ENCODE measurements around the gene KIF20A.

The KIF20A gene

DNA sequence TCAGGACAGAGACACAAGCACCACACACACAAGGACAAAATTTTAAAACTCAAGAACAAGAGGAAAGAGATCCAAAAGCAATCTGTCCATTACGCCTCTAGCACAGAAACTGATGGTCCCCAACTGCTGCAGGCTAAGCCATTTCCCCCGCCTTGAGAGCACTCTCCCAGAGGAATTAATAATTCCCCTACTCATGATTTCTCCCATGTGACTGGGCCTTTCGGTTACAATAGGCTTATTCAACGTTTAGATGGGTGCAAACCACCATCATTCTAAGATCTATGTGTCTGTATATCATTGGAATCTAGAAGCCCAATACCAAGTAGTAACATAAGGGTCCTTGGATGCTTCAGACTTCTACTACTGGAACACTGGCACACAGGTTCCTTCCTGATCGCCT, 19.2 kb upstream of the KIF20A start:
- Histone ChIP-seq H3K36me3 (ENCODE audit: control insufficient read depth, low read length) (peaks cover 78% of the 10 kb centered on the region), H3K9me3 (ENCODE audit: control insufficient read depth, insufficient read depth, low read length) (no peaks in the 10 kb centered on the region), H3K27me3 (ENCODE audit: control insufficient read depth, low read length) (no peaks in the 10 kb centered on the region), H3K9me2 (replicated peaks; ENCODE audit: control insufficient read depth, low read length) (no peaks in the 10 kb centered on the region), H3K4me2 (ENCODE audit: low read length) (no peak overlapping the region), H3K4me3 (ENCODE audit: low read length) (no peak overlapping the region), H3K79me2 (ENCODE audit: control insufficient read depth, low read length) (no peaks in the 10 kb centered on the region), H3F3A (ENCODE audit: control insufficient read depth, insufficient read depth) (no peaks in the 10 kb centered on the region), H3K27ac (ENCODE audit: low read depth, low read length) (no peak overlapping the region), H3K4me1 (ENCODE audit: control insufficient read depth, low read length) (no peaks in the 10 kb centered on the region), H4K20me1 (ENCODE audit: control insufficient read depth, insufficient read depth, low read depth, low read length) (no peaks in the 10 kb centered on the region)
- no peak for TF ChIP-seq EZH2phosphoT487 (IDR thresholded peaks at IDR 0.05; ENCODE audit: borderline replicate concordance, low read length)
- TF ChIP-seq CTCF (IDR thresholded peaks at IDR 0.05; ENCODE audit: low read depth, low read length, poor library complexity, severe bottlenecking), result no peak

GRCh38 chr5:138160706-138161105, 18.2 kb upstream of the KIF20A start:
- H3K36me3 ChIP-seq (ENCODE audit: control insufficient read depth, low read length), result peaks cover 89% of the 10 kb centered on the region
- H3K4me1 ChIP-seq (ENCODE audit: control insufficient read depth, low read length), result no peaks in the 10 kb centered on the region
- H3K9me3 ChIP-seq (ENCODE audit: control insufficient read depth, insufficient read depth, low read length), result no peaks in the 10 kb centered on the region
- no peaks in the 10 kb centered on the region for H3K27me3 ChIP-seq (ENCODE audit: control insufficient read depth, low read length)
- H3K27ac ChIP-seq (ENCODE audit: low read depth, low read length), result no peak overlapping the region
- no peaks in the 10 kb centered on the region for H3F3A ChIP-seq (ENCODE audit: control insufficient read depth, insufficient read depth)
- no peak overlapping the region for H3K4me3 ChIP-seq (ENCODE audit: low read length)
- TF ChIP-seq CTCF (IDR thresholded peaks at IDR 0.05; ENCODE audit: low read depth, low read length, poor library complexity, severe bottlenecking) (no peak), EZH2phosphoT487 (IDR thresholded peaks at IDR 0.05; ENCODE audit: borderline replicate concordance, low read length) (no peak)
- H3K4me2 ChIP-seq (ENCODE audit: low read length), result no peak overlapping the region
- H3K9me2 ChIP-seq (replicated peaks; ENCODE audit: control insufficient read depth, low read length), result no peaks in the 10 kb centered on the region
- no peaks in the 10 kb centered on the region for H3K79me2 ChIP-seq (ENCODE audit: control insufficient read depth, low read length)
- H4K20me1 ChIP-seq (ENCODE audit: control insufficient read depth, insufficient read depth, low read depth, low read length), result no peaks in the 10 kb centered on the region

GRCh38 chr5:138163721-138164120, 15.2 kb upstream of the KIF20A start:
- Histone ChIP-seq H4K20me1 (ENCODE audit: control insufficient read depth, insufficient read depth, low read depth, low read length) (no peaks in the 10 kb centered on the region), H3K4me2 (ENCODE audit: low read length) (no peak overlapping the region), H3K4me3 (ENCODE audit: low read length) (no peak overlapping the region), H3K36me3 (ENCODE audit: control insufficient read depth, low read length) (peaks cover 94% of the 10 kb centered on the region), H3K9me3 (ENCODE audit: control insufficient read depth, insufficient read depth, low read length) (no peaks in the 10 kb centered on the region), H3K27ac (ENCODE audit: low read depth, low read length) (no peak overlapping the region), H3K9me2 (replicated peaks; ENCODE audit: control insufficient read depth, low read length) (no peaks in the 10 kb centered on the region), H3K27me3 (ENCODE audit: control insufficient read depth, low read length) (no peaks in the 10 kb centered on the region), H3K4me1 (ENCODE audit: control insufficient read depth, low read length) (no peaks in the 10 kb centered on the region), H3K79me2 (ENCODE audit: control insufficient read depth, low read length) (no peaks in the 10 kb centered on the region), H3F3A (ENCODE audit: control insufficient read depth, insufficient read depth) (no peaks in the 10 kb centered on the region; the same call in 1 of the 2 replicates)
- TF ChIP-seq CTCF (IDR thresholded peaks at IDR 0.05; ENCODE audit: low read depth, low read length, poor library complexity, severe bottlenecking) (no peak), EZH2phosphoT487 (IDR thresholded peaks at IDR 0.05; ENCODE audit: borderline replicate concordance, low read length) (no peak)

- H3K9me3 ChIP-seq (ENCODE audit: control insufficient read depth, insufficient read depth, low read length), result no peaks in the 10 kb centered on the region
- TF ChIP-seq EZH2phosphoT487 (IDR thresholded peaks at IDR 0.05; ENCODE audit: borderline replicate concordance, low read length), result no peak
- TF ChIP-seq CTCF (IDR thresholded peaks at IDR 0.05; ENCODE audit: low read depth, low read length, poor library complexity, severe bottlenecking), result no peak
- no peaks in the 10 kb centered on the region for H3K4me1 ChIP-seq (ENCODE audit: control insufficient read depth, low read length)
- H3K4me2 ChIP-seq (ENCODE audit: low read length), result no peak overlapping the region
- peaks cover 92% of the 10 kb centered on the region for H3K36me3 ChIP-seq (ENCODE audit: control insufficient read depth, low read length)
- H3K27ac ChIP-seq (ENCODE audit: low read depth, low read length), result no peak overlapping the region
- H3F3A ChIP-seq (ENCODE audit: control insufficient read depth, insufficient read depth), result no peaks in the 10 kb centered on the region; the same call in 1 of the 2 replicates
- no peaks in the 10 kb centered on the region for H3K9me2 ChIP-seq (replicated peaks; ENCODE audit: control insufficient read depth, low read length)
- H4K20me1 ChIP-seq (ENCODE audit: control insufficient read depth, insufficient read depth, low read depth, low read length), result no peaks in the 10 kb centered on the region
- H3K4me3 ChIP-seq (ENCODE audit: low read length), result no peak overlapping the region
- no peaks in the 10 kb centered on the region for H3K27me3 ChIP-seq (ENCODE audit: control insufficient read depth, low read length)
- peaks cover 8% of the 10 kb centered on the region for H3K79me2 ChIP-seq (ENCODE audit: control insufficient read depth, low read length)
These were observed 9.8 kb upstream of the KIF20A start for GRCh38 chr5:138169124-138169523.

Measured in DOHH2 (cell line).